Stimulated activated CD8-positive, alpha-beta memory T cell treated with anti-CD3 and anti-CD28 coated beads, Interleukin-7, amount 100 ng/mL, for 24 hours (primary cell): ENCODE results near the gene SEC22C.

Experiments used
- DNase-seq: peaks from one replicate; pipeline ENCODE4 v3.0.0-alpha.2; 2020; ENCODE audit warnings: low read depth

The SEC22C gene

GRCh38 chr3:42513121-42513520, 68.6 kb downstream of the SEC22C start:
- no peak for DNase-seq

GRCh38 chr3:42511736-42512135, 70.0 kb downstream of the SEC22C start:
- DNase-seq: no peak

GRCh38 chr3:42511201-42511600, 70.6 kb downstream of the SEC22C start:
- no peak for DNase-seq

GRCh38 chr3:42510325-42510724, 71.4 kb downstream of the SEC22C start:
- DNase-seq: no peak

- no peak for DNase-seq
These were observed 72.7 kb downstream of the SEC22C start for GRCh38 chr3:42509111-42509510.

GRCh38 chr3:42508562-42508961, 73.2 kb downstream of the SEC22C start:
- DNase-seq: no peak

- DNase-seq: no peak
These were observed 73.9 kb downstream of the SEC22C start for GRCh38 chr3:42507761-42508335.

GRCh38 chr3:42507252-42507651, 74.5 kb downstream of the SEC22C start:
- DNase-seq: no peak

- no peak for DNase-seq
These were observed 75.8 kb downstream of the SEC22C start for GRCh38 chr3:42505849-42506410.

GRCh38 chr3:42505128-42505848, 76.5 kb downstream of the SEC22C start:
- no peak for DNase-seq

GRCh38 chr3:42504334-42505127, 77.2 kb downstream of the SEC22C start:
- no peak for DNase-seq

GRCh38 chr3:42503957-42504333, 77.8 kb downstream of the SEC22C start:
- DNase-seq: no peak

GRCh38 chr3:42503251-42503924, 78.4 kb downstream of the SEC22C start:
- no peak for DNase-seq

GRCh38 chr3:42502429-42503250, 79.1 kb downstream of the SEC22C start, which contains the start of gene VIPR1:
Gene VIPR1, plus strand, starts transcription at chr3:42502643. Its CDS starts 93 bp downstream, at chr3:42502736.
- DNase-seq: peak; percentile 77

GRCh38 chr3:42501681-42502428, 79.9 kb downstream of the SEC22C start:
- peak; percentile 26 for DNase-seq

- no peak for DNase-seq
These were observed 80.5 kb downstream of the SEC22C start for GRCh38 chr3:42501321-42501680.

GRCh38 chr3:42500909-42501308, 80.9 kb downstream of the SEC22C start:
- DNase-seq: no peak

GRCh38 chr3:42500091-42500490, 81.7 kb downstream of the SEC22C start:
- DNase-seq: no peak

- DNase-seq: no peak
These were observed 82.3 kb downstream of the SEC22C start for GRCh38 chr3:42499478-42499871.

- no peak for DNase-seq
These were observed 82.8 kb downstream of the SEC22C start for GRCh38 chr3:42498791-42499477.
